ENCODE results near the gene NUB1.

The NUB1 gene

DNA sequence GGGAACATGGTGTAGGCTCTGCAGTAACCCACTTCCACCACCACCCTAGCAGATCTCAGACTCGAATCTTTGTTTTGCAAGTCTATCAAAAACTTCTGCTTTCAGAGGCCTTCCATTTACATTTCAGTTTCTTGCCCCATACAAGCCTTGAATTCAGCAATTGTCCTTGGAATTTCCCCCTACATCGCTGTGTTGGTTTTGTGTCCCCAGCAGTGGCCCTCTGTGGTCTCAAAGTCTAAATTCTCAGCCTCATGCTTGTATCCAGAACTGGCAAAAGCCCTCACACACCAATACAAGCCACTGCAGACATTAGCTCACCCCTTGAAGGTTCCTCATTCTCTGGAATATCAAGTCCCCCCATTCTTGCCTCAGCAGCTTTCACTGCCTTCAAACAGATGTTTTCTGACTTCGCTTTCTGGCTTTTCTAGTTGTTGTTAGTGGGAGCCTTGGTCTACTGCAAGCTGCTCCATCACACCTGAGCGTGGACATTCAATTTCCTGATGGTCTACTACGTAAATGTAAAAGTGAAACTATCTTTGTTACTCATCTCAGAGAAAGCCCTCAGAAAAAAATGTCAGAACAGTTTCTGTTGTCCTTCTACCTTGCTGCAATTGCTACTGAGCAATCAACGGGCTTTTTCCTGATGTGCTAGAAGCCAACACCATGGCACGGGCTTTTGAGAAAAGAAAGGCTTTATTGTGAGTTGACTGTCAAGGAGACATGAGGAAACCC, 1.8 kb upstream of the NUB1 start:
- Histone ChIP-seq H3K27me3 (no peaks in the 10 kb centered on the region), H3K4me2 (peak overlapping the region; percentile 1 to 76 (median 35); a peak in 14 of 22 replicates), H4K20me1 (no peaks in the 10 kb centered on the region; a peak in 1 of 22 replicates), H3K9me3 (replicated peaks in 1 of 11) (no peaks in the 10 kb centered on the region), H3K36me3 (peaks cover 0 to 9% (median 4%) of the 10 kb centered on the region in 11 experiments; a peak in 4 of 22 replicates), H3K4me3 (no peak overlapping the region), H3K4me1 (peaks cover 16 to 35% (median 26%) of the 10 kb centered on the region in 10 experiments), H3K9ac (peak overlapping the region in 3 of 11 experiments; percentile 24 to 48 (median 41); a peak in 4 of 22 replicates), H3K27ac (peak overlapping the region in 7 of 11 experiments; percentile 1 to 74 (median 50); a peak in 12 of 22 replicates)
- no peak for TF ChIP-seq Cebpa-rat (IDR thresholded peaks at IDR 0.05)

- no peak for TF ChIP-seq Cebpa-rat (IDR thresholded peaks at IDR 0.05)
- peak overlapping the region in 3 of 10 experiments; percentile 84 to 86 (median 86); a peak in 5 of 20 replicates for H3K4me3 ChIP-seq
- no peaks in the 10 kb centered on the region for H3K9me3 ChIP-seq (replicated peaks in 1 of 11)
- H3K27ac ChIP-seq, result peak overlapping the region in 1 of 11 experiments; percentile 80; a peak in 2 of 22 replicates
- peak overlapping the region in 9 of 11 experiments; percentile 26 to 86 (median 73); a peak in 16 of 22 replicates for H3K4me2 ChIP-seq
- peaks cover 20 to 35% (median 27%) of the 10 kb centered on the region in 10 experiments for H3K4me1 ChIP-seq
- no peaks in the 10 kb centered on the region; a peak in 1 of 22 replicates for H4K20me1 ChIP-seq
- H3K27me3 ChIP-seq, result no peaks in the 10 kb centered on the region
- no peak overlapping the region for H3K9ac ChIP-seq
- H3K36me3 ChIP-seq, result peaks cover 4 to 18% (median 12%) of the 10 kb centered on the region in 11 experiments; a peak in 21 of 22 replicates
Measured at GRCh38 chr7:151340794-151341356, 737 bp upstream of the NUB1 start.

DNA sequence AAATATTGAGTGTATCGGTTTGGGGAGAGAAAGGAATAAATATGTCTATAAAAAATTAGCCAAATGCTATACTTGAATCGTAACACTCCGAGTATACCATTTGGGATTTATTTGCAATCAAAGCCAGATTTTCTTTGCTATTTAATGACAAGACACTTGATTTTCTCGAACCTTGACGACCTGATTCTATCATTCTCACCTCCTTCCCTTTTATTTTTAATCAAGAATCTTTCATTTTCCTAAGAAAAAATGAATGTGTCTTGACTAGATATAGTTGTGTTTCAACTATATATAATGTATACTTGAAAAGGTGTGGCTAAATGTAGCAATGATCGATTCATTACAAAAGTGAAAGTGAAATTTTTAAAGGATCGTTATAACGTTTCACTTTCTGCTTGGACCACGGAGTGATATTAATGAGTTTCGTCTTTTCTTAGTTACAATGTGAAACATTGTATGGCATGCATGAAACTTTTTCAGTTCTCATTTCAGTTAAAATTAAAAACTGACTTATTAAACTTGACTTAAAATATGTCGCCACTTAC, 562 bp downstream of the NUB1 start:
- H3K4me1 ChIP-seq, result peaks cover 20 to 35% (median 28%) of the 10 kb centered on the region in 10 experiments
- peaks cover 17 to 30% (median 24%) of the 10 kb centered on the region in 11 experiments for H3K36me3 ChIP-seq
- H3K4me2 ChIP-seq, result peak overlapping the region; percentile 65 to 92 (median 87)
- TF ChIP-seq Cebpa-rat (IDR thresholded peaks at IDR 0.05), result no peak
- H3K27me3 ChIP-seq, result no peaks in the 10 kb centered on the region
- H3K9ac ChIP-seq, result peak overlapping the region; percentile 82 to 86 (median 84)
- no peaks in the 10 kb centered on the region for H3K9me3 ChIP-seq (replicated peaks in 1 of 11)
- peak overlapping the region; percentile 84 to 94 (median 87) for H3K4me3 ChIP-seq
- no peaks in the 10 kb centered on the region; a peak in 1 of 22 replicates for H4K20me1 ChIP-seq
- H3K27ac ChIP-seq, result peak overlapping the region; percentile 47 to 91 (median 80); a peak in 21 of 22 replicates

DNA sequence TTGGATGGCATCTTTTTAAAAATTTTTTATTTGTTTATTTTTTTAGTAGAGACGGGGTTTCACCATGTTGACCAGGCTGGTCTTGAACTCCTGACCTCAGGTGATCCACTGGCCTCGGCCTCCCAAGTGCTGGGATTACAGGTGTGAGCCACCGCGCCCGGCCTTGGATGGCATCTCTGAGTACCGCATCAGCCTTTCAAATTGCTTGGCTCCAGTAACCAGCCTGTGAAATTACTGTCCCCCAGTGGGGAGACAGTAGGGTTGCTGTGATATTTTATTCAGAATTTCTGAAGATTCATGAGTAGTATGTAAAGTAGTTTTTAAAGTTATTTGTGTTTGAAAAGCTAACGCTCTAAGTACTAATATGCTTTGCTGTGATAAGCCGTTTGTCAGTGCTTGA, 1.2 kb downstream of the NUB1 start:
- H3K4me2 ChIP-seq, result peak overlapping the region; percentile 65 to 92 (median 87)
- no peak for TF ChIP-seq Cebpa-rat (IDR thresholded peaks at IDR 0.05)
- no peaks in the 10 kb centered on the region for H3K27me3 ChIP-seq
- H3K36me3 ChIP-seq, result peaks cover 24 to 37% (median 30%) of the 10 kb centered on the region in 11 experiments
- peak overlapping the region; percentile 82 to 86 (median 84) for H3K9ac ChIP-seq
- peak overlapping the region; percentile 84 to 94 (median 87) for H3K4me3 ChIP-seq
- no peaks in the 10 kb centered on the region for H3K9me3 ChIP-seq (replicated peaks in 1 of 11)
- H4K20me1 ChIP-seq, result no peaks in the 10 kb centered on the region; a peak in 1 of 22 replicates
- H3K4me1 ChIP-seq, result peaks cover 21 to 35% (median 28%) of the 10 kb centered on the region in 10 experiments
- peak overlapping the region in 10 of 11 experiments; percentile 62 to 91 (median 80); a peak in 21 of 22 replicates for H3K27ac ChIP-seq

- no peaks in the 10 kb centered on the region; a peak in 1 of 22 replicates for H4K20me1 ChIP-seq
- H3K4me2 ChIP-seq, result peak overlapping the region in 10 of 11 experiments; percentile 65 to 92 (median 88); a peak in 13 of 22 replicates
- H3K9me3 ChIP-seq (replicated peaks in 1 of 11), result no peaks in the 10 kb centered on the region
- H3K27ac ChIP-seq, result no peak overlapping the region; a peak in 1 of 22 replicates
- peaks cover 23 to 41% (median 33%) of the 10 kb centered on the region in 10 experiments for H3K4me1 ChIP-seq
- H3K9ac ChIP-seq, result peak overlapping the region in 2 of 11 experiments; percentile 86; a peak in 3 of 22 replicates
- no peaks in the 10 kb centered on the region for H3K27me3 ChIP-seq
- H3K4me3 ChIP-seq, result no peak overlapping the region
- no peak for TF ChIP-seq Cebpa-rat (IDR thresholded peaks at IDR 0.05)
- H3K36me3 ChIP-seq, result peaks cover 26 to 40% (median 30%) of the 10 kb centered on the region in 11 experiments
Measured at GRCh38 chr7:151343516-151343915, 1.9 kb downstream of the NUB1 start.

DNA sequence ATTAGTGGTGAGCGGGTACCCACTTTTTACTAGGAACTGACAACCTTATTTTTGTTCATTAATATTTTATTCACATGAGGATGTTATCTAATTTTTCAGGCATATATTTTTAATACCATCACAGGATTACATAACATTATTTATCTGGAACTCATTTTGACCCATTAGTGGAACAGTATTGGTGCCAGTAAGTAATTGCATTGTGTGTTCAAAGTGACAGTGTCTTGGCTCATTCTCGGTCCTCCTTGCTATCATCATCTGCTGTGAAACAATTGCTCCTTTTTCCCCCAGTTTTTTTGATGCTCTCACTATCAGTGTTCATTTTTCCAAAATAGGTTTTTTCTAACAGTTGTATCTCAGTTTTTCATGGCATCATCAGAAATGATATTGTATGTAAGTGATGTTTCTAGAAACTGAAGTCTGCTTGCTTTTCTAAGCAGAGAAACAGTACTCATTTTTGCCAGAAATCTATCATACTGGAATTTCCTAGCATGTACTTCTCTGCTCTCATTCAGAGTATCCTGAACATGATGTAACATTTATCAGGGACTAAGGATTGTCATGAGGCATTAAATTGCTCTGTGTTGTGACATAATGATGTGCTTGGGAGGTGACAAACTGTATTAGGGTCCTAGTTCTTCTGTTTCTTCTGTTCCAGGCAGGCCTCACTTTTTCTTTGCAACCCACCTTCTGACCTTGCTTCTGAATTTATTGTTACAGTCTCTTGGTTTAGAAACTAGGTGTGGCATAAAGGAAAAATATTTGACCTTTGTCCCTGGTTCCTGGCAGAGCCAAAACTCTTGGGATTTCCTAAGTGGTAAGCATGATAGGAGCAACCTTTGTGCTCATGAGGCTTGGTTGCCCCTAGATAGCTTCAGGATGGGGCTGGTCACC, 4.2 kb downstream of the NUB1 start:
- no peak overlapping the region for H3K4me2 ChIP-seq
- no peaks in the 10 kb centered on the region for H3K27me3 ChIP-seq
- H3K4me3 ChIP-seq, result no peak overlapping the region
- no peak overlapping the region for H3K27ac ChIP-seq
- 0 out of 22 replicates have a peak overlapping the region, but pooled peaks of 2 of the 11 experiments have one; percentile 1 to 15 for H3K9ac ChIP-seq
- no peaks in the 10 kb centered on the region for H3K9me3 ChIP-seq (replicated peaks in 1 of 11)
- peaks cover 26 to 43% (median 31%) of the 10 kb centered on the region in 11 experiments for H3K36me3 ChIP-seq
- no peaks in the 10 kb centered on the region; a peak in 1 of 22 replicates for H4K20me1 ChIP-seq
- no peak for TF ChIP-seq Cebpa-rat (IDR thresholded peaks at IDR 0.05)
- H3K4me1 ChIP-seq, result peaks cover 35 to 55% (median 41%) of the 10 kb centered on the region in 10 experiments

- no peaks in the 10 kb centered on the region for H3K9me3 ChIP-seq (replicated peaks in 1 of 11)
- H3K4me2 ChIP-seq, result no peak overlapping the region
- no peaks in the 10 kb centered on the region; a peak in 1 of 22 replicates for H4K20me1 ChIP-seq
- H3K27ac ChIP-seq, result no peak overlapping the region
- 0 out of 22 replicates have a peak overlapping the region, but pooled peaks of 1 of the 11 experiments have one; percentile 29 for H3K9ac ChIP-seq
- H3K4me1 ChIP-seq, result peaks cover 37 to 61% (median 45%) of the 10 kb centered on the region in 10 experiments
- no peak overlapping the region for H3K4me3 ChIP-seq
- no peaks in the 10 kb centered on the region for H3K27me3 ChIP-seq
- TF ChIP-seq Cebpa-rat (IDR thresholded peaks at IDR 0.05), result no peak
- peaks cover 26 to 47% (median 32%) of the 10 kb centered on the region in 11 experiments for H3K36me3 ChIP-seq
Measured at GRCh38 chr7:151346470-151346769, 4.8 kb downstream of the NUB1 start.

GRCh38 chr7:151347200-151347599, 5.6 kb downstream of the NUB1 start:
- Histone ChIP-seq H4K20me1 (no peaks in the 10 kb centered on the region; a peak in 1 of 22 replicates), H3K9me3 (replicated peaks in 1 of 11) (no peaks in the 10 kb centered on the region), H3K36me3 (peaks cover 26 to 49% (median 34%) of the 10 kb centered on the region in 11 experiments), H3K4me3 (no peak overlapping the region), H3K27ac (no peak overlapping the region), H3K4me2 (no peak overlapping the region), H3K27me3 (no peaks in the 10 kb centered on the region), H3K4me1 (peaks cover 44 to 69% (median 52%) of the 10 kb centered on the region in 10 experiments), H3K9ac (no peak overlapping the region)
- no peak for TF ChIP-seq Cebpa-rat (IDR thresholded peaks at IDR 0.05)

Measured in BLaER1 treated with 17β-estradiol and CSF1 and Interleukin-3, amounts not matched to agents 10 nM and 100 nM (cell line).